Activated CD4-positive, alpha-beta T cell treated with anti-CD3 and anti-CD28 coated beads, Interleukin-2, Interleukin-4, amounts not matched to agents 100 ng/mL and 50 ng/mL, durations not matched to agents 16 hours and 8 hours (primary cell): Measurements from ENCODE around the gene MRPL33.
A peak's percentile ranks its signal among the peaks of the same experiment; 100 is the strongest.

ENCODE experiments used
- DNase-seq: peaks from one replicate; pipeline ENCODE4 v3.0.0-alpha.2; 2020; ENCODE audit warnings: low spot score

MRPL33 gene

GRCh38 chr2:27771548-27772335 is at the start of gene MRPL33:
Gene MRPL33 (plus strand): TSS chr2:27771719. CDS start chr2:27771778, 59 bp downstream.
- DNase-seq = peak; percentile 95

GRCh38 chr2:27721884-27722485 is 49.5 kb upstream of the MRPL33 start:
- no peak for DNase-seq

GRCh38 chr2:27723372-27724144 is 48.0 kb upstream of the MRPL33 start:
- peak; percentile 47 for DNase-seq

GRCh38 chr2:27724191-27724590 is 47.3 kb upstream of the MRPL33 start:
- no peak for DNase-seq

- DNase-seq = no peak
Observed at GRCh38 chr2:27724905-27725701, 46.4 kb upstream of the MRPL33 start.

- DNase-seq = no peak
Observed at GRCh38 chr2:27727257-27727656, 44.3 kb upstream of the MRPL33 start.

- DNase-seq = no peak
Observed at GRCh38 chr2:27728081-27728858, 43.2 kb upstream of the MRPL33 start.

GRCh38 chr2:27729198-27729597 is 42.3 kb upstream of the MRPL33 start:
- DNase-seq = no peak

- no peak for DNase-seq
Observed at GRCh38 chr2:27729614-27730013, 41.9 kb upstream of the MRPL33 start.

GRCh38 chr2:27730261-27730662 is 41.3 kb upstream of the MRPL33 start:
- no peak for DNase-seq

GRCh38 chr2:27730980-27731691 is 40.4 kb upstream of the MRPL33 start:
- no peak for DNase-seq

- DNase-seq = no peak
Observed at GRCh38 chr2:27734305-27734704, 37.2 kb upstream of the MRPL33 start.

GRCh38 chr2:27735263-27735904 is 36.1 kb upstream of the MRPL33 start:
- peak; percentile 39 for DNase-seq

GRCh38 chr2:27736031-27736889 is 35.3 kb upstream of the MRPL33 start:
- DNase-seq = no peak

GRCh38 chr2:27736890-27737204 is 34.7 kb upstream of the MRPL33 start:
- no peak for DNase-seq

- DNase-seq = no peak
Observed at GRCh38 chr2:27737676-27738348, 33.7 kb upstream of the MRPL33 start.

GRCh38 chr2:27738349-27739057 is 33.0 kb upstream of the MRPL33 start:
- no peak for DNase-seq

GRCh38 chr2:27739058-27739373 is 32.5 kb upstream of the MRPL33 start:
- no peak for DNase-seq
